HG03520 (cell line): ENCODE measurements around the gene LCTL.

ENCODE experiments used
- ATAC-seq: cut with Tn5 transposase; IDR thresholded peaks from one replicate; pipeline ENCODE4 v1.9.1; 2021; ENCODE audit warnings: mild to moderate bottlenecking, moderate library complexity; ENCODE audit not compliant: unreplicated experiment

Gene LCTL

DNA sequence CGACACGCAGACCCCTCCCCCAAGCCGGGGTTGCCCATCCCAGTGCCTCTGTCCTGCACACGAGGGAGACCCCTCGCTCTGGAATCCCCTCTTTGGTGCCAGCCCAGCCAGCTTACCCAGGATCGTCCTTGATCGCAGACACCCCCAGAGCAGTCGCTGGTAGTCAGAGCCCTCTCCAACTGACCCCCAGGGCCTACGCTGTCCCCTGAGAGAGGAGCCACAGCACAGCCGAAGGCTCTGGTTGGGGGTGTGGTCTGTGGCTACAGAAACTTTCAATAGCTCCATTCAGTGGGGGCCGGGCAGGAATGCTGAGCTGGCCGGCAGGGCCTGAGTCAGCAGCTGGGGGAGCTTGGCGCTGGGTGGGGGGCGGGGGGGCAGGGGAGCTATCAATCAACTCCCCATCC lies at the start of gene LCTL:
LCTL (minus strand) TSS at position 258 of the 404 bp plus-strand sequence. CDS start 633 bp downstream, outside the sequence.
- no peak for ATAC-seq

DNA sequence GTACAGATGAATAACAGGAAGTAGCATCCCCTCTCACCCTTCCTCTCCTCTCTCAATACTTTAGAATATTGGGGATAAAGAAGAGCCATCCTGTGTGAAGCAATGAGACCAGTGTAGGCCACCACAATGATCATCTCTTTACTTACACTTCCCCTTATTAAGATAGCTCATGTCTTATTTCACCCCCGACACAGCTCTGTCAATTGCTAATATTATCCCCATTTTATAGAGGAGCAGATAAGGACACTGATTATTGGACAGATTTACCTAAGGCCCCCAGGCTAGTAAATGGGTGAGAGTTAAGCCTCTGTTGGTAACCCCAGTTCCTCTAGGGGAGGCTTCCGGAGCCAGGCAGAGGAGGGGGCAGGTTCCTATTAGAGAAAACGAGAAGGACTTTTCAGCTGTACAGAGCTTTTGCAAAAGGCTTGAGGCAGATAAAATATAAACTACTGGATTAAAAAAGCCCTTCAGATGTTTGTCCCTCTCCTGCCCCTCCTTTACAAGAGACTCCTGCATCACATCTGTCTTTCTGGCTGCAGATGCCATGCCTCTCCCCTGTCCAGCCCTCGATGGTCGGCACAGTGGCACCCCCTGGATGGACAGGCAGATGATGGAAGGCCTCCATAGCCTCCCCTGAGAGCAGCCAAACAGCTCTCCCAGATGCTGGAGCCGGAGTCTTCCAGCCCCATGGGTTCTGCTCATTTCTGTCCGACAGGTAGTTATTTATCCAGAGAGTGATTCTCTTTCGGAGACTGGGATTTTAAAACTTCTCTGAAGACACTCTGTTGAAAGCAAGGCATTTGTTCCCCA lies 49.4 kb upstream of the LCTL start:
- no peak for ATAC-seq

- ATAC-seq, result no peak
These were observed 48.7 kb upstream of the LCTL start for GRCh38 chr15:66614456-66614855.

- ATAC-seq, result no peak
These were observed 47.9 kb upstream of the LCTL start for GRCh38 chr15:66613743-66614142.

GRCh38 chr15:66611257-66612053 lies 45.7 kb upstream of the LCTL start:
- ATAC-seq, result no peak

DNA sequence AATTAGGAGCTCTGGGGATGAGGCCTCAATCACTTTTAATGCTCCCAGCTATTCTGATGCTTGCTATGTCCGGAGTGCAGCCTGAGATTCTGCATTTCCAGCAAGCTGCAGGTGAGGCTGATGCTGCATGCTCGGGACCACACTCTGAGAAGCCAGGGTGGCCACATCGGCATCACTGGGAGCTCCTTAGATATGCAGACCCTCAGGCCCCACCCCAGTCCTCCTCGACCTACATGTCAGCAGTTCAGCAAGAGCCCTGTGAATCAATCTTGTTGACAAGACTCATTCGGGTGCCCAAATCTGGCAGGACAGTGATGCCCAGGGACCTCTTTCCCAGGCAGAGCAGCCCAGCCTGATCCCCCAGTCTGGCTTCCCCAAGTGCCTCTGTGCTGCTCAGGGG lies 44.1 kb upstream of the LCTL start:
- no peak for ATAC-seq

- no peak for ATAC-seq
These were observed 43.1 kb upstream of the LCTL start for GRCh38 chr15:66608881-66609280.

- no peak for ATAC-seq
These were observed 42.4 kb upstream of the LCTL start for GRCh38 chr15:66608159-66608558.

DNA sequence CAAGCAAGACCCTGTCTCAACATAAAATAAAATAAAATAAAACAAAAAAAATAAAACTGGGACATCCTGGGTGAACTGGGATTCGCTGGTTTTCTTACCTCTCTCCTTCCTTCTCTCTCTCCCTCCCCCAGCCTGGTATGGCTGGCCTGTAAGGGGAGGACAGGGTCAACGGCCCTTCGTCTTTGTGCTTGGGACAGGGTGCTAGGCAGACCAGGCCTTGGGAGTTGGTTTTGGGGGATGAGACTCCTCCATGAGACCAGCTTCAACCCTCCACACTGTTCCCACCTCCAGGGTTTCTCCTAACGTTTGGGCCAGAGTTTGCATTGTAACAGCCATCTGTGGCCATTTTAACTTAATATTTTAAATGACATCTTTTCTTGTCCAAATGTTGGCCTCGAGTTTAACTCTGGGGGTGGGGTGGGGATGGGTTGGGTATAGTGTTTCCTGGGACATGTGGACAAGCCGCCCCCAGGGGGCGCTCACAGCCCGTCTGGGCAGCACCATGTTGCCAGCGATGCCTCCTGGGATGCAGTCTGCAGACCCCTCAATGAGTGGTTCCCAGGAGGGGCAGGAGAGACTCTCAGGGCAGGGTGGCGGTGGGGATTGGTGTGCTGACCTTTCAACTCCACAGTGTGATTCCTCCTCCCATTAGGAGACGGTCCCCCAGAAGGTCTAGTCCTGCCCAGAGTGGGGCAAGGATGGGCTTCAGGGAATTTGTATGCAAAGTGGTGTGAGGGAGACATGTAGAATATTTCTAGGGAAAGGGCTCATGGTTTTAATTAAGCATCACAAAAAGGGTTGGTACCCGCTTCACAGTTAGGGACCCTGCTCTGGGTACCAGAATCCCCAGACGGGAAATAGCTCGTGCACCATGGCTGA lies 37.7 kb upstream of the LCTL start:
- ATAC-seq, result no peak

- ATAC-seq, result no peak
These were observed 35.7 kb upstream of the LCTL start for GRCh38 chr15:66601521-66601920.

DNA sequence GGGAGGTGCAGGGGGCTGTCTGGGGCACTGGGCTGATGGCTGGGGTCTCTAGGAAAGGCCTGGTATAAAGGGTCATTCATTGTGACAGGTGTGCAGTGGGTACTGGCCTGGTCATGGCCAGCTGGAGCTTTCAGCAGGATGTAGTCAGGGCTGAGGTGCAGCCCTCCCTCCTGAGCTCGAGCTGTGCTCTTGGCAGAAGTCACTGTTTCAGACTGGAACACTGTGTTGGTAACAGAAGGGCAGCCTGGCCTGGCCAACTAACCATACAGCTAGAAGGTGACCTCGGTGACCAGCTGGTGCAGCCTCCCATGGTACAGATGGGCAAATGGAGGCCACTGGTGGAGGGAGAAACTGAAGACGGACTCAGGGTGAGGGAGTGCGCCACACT lies 34.4 kb upstream of the LCTL start:
- no peak for ATAC-seq

GRCh38 chr15:66599536-66600239 lies 33.9 kb upstream of the LCTL start:
- no peak for ATAC-seq

DNA sequence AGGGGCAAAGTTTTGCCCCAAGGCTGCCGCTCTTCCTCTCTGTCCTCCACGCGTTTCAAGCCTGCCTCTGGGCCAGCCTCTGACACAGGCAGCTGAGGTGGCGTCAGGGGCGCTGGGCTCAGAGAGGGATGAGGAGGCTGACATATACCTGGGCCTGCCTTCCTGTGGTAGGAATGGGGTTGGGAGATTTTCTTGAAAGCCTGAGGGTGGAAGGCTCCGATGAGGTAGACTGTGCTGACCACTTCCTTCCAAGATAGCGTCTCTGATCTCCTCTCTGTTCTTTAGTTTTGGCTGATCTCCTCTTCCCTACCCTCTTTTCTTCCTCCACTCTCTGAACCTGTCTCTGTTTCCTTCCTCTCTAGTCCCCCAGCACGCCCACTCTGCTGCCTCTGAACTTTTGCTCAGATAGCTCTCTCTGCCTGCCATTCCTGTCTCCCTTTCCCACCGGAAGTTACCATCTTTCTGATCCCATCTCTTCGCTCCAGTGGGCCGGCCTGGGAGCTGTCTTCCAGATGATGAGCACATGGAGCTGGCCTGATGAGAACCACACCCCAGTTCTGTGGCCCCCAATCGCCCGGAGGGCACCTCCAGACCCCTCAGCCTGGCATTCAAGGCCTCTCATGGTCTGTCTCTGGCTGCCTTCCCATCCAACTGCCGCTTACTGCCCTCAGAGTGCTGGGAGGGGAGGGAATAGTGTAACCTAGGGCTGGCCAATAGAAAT lies 32.5 kb upstream of the LCTL start:
- ATAC-seq, result no peak

DNA sequence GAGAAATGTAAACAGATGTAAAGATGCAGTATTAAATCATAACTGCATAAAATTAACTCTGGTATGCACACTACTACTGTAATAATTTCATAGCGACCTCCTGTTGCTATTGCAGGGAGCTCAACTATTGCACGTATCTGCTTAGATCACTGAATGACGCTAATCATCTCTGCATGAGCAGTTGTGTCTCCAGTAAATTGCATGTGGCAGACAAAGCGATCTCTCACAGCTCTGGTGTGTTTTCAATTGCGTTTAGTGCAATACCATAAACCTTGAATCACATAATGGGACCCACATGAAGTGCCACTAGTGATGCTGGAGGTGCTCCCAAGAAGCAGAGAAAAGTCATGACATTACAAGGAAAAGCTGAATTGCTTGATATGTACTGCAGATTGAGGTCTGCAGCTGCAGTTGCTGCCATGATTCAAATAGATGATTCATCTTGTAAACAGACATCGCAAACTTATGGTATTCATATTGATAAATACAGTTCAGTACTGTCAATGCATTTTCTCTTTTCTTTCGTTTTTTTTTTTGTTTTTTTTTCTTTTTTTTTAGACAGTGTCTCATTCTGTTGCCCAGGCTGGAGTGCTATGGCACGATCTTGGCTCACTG lies 30.2 kb upstream of the LCTL start:
- ATAC-seq, result no peak

DNA sequence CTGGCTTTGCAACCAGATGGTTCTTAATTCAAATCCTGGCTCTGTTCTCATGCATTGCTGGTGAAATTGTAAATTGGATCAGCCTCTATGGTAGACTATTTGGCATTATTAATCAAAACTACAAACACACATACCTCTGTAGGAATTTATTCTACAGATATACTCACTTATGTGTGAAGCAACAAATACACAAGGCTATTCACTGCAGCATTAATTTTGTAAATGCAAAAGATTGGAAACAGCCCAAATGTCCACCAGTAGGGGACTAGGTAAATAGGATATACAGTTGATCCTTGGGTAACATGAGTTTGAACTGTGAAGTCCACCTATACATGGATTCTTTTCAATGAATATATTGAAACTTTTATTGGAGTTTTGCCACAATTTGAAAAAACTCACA lies 29.5 kb upstream of the LCTL start:
- no peak for ATAC-seq

DNA sequence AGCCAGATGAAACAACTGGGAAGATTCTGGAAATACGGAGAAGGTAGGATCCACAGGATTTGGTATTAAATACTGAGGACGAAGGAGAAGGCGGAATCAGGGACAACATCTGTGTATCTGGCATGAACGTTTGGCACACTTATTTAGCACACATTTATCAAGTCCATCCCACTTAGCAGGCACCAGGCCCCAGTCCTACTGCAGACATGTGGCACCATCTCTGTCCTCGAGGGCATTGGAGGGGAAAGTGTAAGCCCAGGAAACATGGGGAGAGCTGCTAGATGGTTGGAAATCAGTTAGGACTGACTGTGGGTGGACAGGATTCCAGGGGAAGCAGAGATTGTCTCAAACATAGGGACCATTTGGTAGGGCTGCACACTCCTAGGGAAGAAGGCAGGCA lies 29.0 kb upstream of the LCTL start:
- no peak for ATAC-seq

GRCh38 chr15:66594344-66594743 lies 28.5 kb upstream of the LCTL start:
- no peak for ATAC-seq

DNA sequence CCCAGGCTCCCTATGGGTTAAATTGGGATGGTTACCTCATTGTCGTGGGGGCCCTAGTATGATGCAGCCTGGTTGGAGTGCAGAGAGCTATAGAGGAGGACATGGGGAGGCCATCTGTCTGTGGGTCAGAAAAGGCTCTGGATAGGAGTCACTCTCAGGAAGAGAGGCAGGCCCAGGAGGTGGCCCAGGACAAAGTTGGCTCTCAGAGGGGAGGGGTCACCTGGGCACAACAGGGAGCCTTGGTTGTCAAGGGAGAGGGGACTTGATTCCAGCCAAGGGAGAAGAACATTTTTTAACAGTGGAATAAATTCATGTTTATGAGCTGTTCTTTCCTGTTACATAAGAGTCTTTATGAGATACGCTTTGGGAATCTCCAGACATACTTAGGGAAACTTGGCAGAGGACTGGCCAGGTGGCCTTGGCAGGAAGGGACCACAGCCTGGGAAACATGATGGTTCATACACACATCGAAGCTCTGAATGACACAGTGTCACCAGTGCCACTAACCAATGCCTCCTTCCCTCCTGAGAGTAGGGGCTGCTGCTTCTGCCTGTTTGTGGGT lies 27.5 kb upstream of the LCTL start:
- ATAC-seq, result no peak

- no peak for ATAC-seq
These were observed 26.9 kb upstream of the LCTL start for GRCh38 chr15:66592505-66593218.
